Measurements from ENCODE around the gene C22orf23. TPM values are rescaled to one million over a fixed set of nuclear protein-coding genes. Genes with fewer than 3 reads are reported as not detected.

C22orf23 gene
- total and polyA plus RNA-seq, 8 donors = 0.09 to 0.68 (median 0.27) TPM; not detected in 2

- Histone ChIP-seq H3K4me3 (peak overlapping the region; percentile 36 to 73 (median 65)), H3K36me3 (no peaks in the 10 kb centered on the region), H3K27ac (peak overlapping the region; percentile 1 to 58 (median 40)), H3K9me3 (no peaks in the 10 kb centered on the region), H3K4me1 (no peaks in the 10 kb centered on the region), H3K27me3 (no peaks in the 10 kb centered on the region)
- TF ChIP-seq CTCF (IDR thresholded peaks at IDR 0.05) = no peak
- FAIRE-seq = no peak
- peak in 3 of 4 donors; percentile 7 to 38 (median 26) for ATAC-seq
- intact Hi-C loops (cut with DNase I) = no loop called here
- DNase-seq = peak in 3 of 6 donors; percentile 69 to 72 (median 69)
- WGBS, 2 donors = 0 to 1% methylated on average over 54 to 75 of the region's 75 CpGs
These were observed 46.9 kb downstream of the C22orf23 start for GRCh38 chr22:37906364-37907008.

GRCh38 chr22:37905534-37906363 is 47.7 kb downstream of the C22orf23 start, which contains the start of gene MICALL1:
TSS of gene MICALL1 (plus strand) at chr22:37906297. CDS start at chr22:37906423, 126 bp downstream.
- ATAC-seq (peak; percentile 89 to 95 (median 92)), DNase-seq (peak; percentile 74 to 92 (median 81)), FAIRE-seq (no peak)
- no peaks in the 10 kb centered on the region for H3K4me1 ChIP-seq
- H3K36me3 ChIP-seq = no peaks in the 10 kb centered on the region
- intact Hi-C loops (cut with DNase I) = no loop called here
- no peaks in the 10 kb centered on the region for H3K9me3 ChIP-seq
- no peaks in the 10 kb centered on the region for H3K27me3 ChIP-seq
- WGBS, 2 donors = 6 to 10% methylated on average over 53 to 90 of the region's 90 CpGs
- TF ChIP-seq CTCF (IDR thresholded peaks at IDR 0.05) = peak in 1 of 4 donors; percentile 9
- H3K4me3 ChIP-seq = peak within 1 kb of the TSS; percentile 36 to 73 (median 65)
- H3K27ac ChIP-seq = peak within 1 kb of the TSS; percentile 1 to 72 (median 64)

GRCh38 chr22:37904572-37905533 is 48.5 kb downstream of the C22orf23 start:
- H3K4me1 ChIP-seq = no peaks in the 10 kb centered on the region
- H3K4me3 ChIP-seq = no peak overlapping the region
- H3K27ac ChIP-seq = peak overlapping the region in 2 of 4 donors; percentile 70 to 72
- H3K36me3 ChIP-seq = no peaks in the 10 kb centered on the region
- no peak for TF ChIP-seq CTCF (IDR thresholded peaks at IDR 0.05)
- FAIRE-seq (no peak), DNase-seq (peak in 3 of 6 donors; percentile 35 to 62 (median 61)), ATAC-seq (peak; percentile 6 to 68 (median 40))
- H3K9me3 ChIP-seq = no peaks in the 10 kb centered on the region
- 74% methylated on average over 10 of the region's 10 CpGs for WGBS, 2 donors
- intact Hi-C loops (cut with DNase I) = no loop called here
- H3K27me3 ChIP-seq = no peaks in the 10 kb centered on the region

DNA sequence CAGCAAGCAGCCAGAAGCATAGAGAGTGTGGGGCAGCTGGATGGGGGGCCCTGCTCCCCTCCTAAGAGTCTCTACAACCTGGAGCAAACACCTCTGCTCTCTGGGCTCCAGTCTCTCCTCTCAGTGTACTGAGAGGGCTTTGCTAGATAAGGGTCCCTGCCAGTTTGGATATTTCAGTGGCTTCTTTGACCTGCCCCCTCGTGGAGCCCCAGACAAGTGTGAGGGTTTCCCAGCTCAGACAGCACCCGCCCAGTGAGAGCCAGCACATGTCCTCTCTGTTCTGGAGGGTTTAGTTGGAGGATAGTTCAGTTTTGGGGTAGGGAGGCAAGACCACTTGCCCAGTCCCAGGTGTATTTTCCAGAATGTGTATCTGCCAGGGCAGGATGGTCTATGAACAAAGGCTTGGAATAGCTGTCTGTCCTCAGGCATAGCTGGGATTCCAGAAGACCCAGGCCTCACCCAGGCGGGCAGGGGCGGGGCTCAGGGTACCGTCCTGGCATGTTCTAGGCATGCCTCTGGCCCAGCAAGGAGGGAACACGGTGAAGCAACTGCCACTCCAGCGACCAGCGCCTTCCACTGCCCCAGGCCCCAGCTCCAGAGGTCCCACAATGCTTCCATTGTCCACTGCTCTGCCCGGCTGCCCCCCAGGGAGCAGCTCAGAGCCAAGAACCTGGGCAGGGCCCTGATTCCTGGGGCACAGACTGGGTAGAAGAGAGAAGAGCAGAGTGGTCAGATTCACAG is 54.8 kb downstream of the C22orf23 start:
- WGBS, 2 donors = 54 to 61% methylated on average over 9 of the region's 9 CpGs
- FAIRE-seq (no peak), ATAC-seq (peak; percentile 74 to 87 (median 86)), DNase-seq (peak in 5 of 6 donors; percentile 52 to 89 (median 80))
- Histone ChIP-seq H3K4me3 (no peak overlapping the region), H3K36me3 (no peaks in the 10 kb centered on the region), H3K9me3 (no peaks in the 10 kb centered on the region), H3K27ac (peak overlapping the region; percentile 70 to 82 (median 80)), H3K27me3 (no peaks in the 10 kb centered on the region), H3K4me1 (peaks cover 10 to 15% (median 14%) of the 10 kb centered on the region in 3 donors)
- intact Hi-C loops (cut with DNase I) = no loop called here
- no peak for TF ChIP-seq CTCF (IDR thresholded peaks at IDR 0.05)
